OCI-LY3 (cell line): ENCODE data around the gene NEURL1.

Source experiments
- EZH2phosphoT487 ChIP-seq: fragments of 200-600 bp; shearing (Covaris generic); IDR thresholded peaks from 2 replicates; pipeline ENCODE4 v1.6.1; 2018; ENCODE audit warnings: antibody characterized with exemption, mixed run types, low read depth
- TF ChIP-seq, protein P1 (sequence below): fragments of 200-600, 300-600 bp; sonication (generic); IDR thresholded peaks from 2 replicates; pipeline ENCODE4 v1.5.1; 2014; ENCODE audit warnings: antibody characterized with exemption, low read length, low read depth

DNA sequence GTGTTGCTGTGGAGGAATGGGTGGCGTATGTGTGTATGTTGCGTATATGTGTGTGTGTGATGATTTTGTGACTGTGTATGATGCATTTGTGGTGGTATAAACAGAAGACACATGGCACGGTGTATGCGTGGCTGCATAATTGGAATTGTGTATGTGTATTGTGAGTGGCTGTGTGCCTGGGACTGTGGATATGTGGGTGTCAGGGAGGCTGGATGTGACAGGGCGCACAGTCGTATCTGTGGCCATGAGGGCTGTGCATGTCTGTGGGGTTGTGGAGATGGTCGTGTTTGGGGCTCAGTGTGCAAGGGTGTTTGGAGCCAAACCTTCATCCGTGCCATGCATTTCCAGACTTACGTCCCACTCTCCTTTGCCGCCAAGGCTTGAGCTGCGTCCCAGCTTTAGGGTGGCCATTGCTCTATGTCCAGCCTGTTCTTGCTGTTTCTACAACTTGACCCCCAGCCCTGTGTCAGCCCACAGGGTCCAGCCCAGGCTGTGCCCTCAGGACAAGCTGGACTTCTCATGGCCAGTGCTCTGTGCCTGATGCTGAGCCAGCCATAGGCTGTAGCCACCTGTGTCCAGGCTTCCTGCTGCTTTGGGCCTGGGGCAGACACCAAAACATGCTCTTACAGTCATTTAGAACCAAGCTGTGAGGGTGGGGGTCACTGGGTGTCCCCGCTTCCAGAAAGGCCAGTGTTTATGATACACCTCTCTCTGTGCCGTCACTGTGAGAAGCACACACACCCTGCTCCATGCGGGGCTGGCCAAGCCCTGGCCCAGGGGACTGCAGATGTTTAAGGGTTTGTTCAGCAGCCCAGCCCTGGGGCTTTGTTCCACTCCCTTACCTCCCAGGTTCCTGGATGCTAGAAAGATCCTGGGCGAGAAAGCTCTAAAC is 127.6 kb downstream of the NEURL1 start:
- TF ChIP-seq, protein P1, sequence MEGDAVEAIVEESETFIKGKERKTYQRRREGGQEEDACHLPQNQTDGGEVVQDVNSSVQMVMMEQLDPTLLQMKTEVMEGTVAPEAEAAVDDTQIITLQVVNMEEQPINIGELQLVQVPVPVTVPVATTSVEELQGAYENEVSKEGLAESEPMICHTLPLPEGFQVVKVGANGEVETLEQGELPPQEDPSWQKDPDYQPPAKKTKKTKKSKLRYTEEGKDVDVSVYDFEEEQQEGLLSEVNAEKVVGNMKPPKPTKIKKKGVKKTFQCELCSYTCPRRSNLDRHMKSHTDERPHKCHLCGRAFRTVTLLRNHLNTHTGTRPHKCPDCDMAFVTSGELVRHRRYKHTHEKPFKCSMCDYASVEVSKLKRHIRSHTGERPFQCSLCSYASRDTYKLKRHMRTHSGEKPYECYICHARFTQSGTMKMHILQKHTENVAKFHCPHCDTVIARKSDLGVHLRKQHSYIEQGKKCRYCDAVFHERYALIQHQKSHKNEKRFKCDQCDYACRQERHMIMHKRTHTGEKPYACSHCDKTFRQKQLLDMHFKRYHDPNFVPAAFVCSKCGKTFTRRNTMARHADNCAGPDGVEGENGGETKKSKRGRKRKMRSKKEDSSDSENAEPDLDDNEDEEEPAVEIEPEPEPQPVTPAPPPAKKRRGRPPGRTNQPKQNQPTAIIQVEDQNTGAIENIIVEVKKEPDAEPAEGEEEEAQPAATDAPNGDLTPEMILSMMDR, result no peak
- TF ChIP-seq EZH2phosphoT487, result no peak
